GM19395 (cell line): Measurements from ENCODE around the gene CERS6.
A peak's percentile ranks its signal among the peaks of the same experiment; 100 is the strongest.
"Not testable (repeated sequence)": the region's sequence is repeated elsewhere in the genome, so short reads cannot be mapped to it uniquely, and the experiment has no call there.

Source experiments
- ATAC-seq: cut with Tn5 transposase; IDR thresholded peaks from one replicate; pipeline ENCODE4 v1.9.1; 2021; ENCODE audit warnings: mild to moderate bottlenecking, moderate library complexity; ENCODE audit not compliant: unreplicated experiment

Gene CERS6

GRCh38 chr2:168455645-168456520 is at the start of gene CERS6:
Gene CERS6 (plus strand): TSS chr2:168456272. CDS start chr2:168456449, 177 bp downstream.
- peak; percentile 89 for ATAC-seq

- ATAC-seq = not testable (repeated sequence)
Measured at GRCh38 chr2:168412301-168412700, 43.8 kb upstream of the CERS6 start.

- not testable (repeated sequence) for ATAC-seq
Measured at GRCh38 chr2:168413101-168413500, 43.0 kb upstream of the CERS6 start.

GRCh38 chr2:168416555-168416954 is 39.5 kb upstream of the CERS6 start:
- ATAC-seq = no peak

GRCh38 chr2:168422584-168422983 is 33.5 kb upstream of the CERS6 start:
- peak; percentile 77 for ATAC-seq

GRCh38 chr2:168424112-168424951 is 31.7 kb upstream of the CERS6 start:
- ATAC-seq = no peak

- no peak for ATAC-seq
Measured at GRCh38 chr2:168424971-168425370, 31.1 kb upstream of the CERS6 start.

GRCh38 chr2:168426861-168427260 is 29.2 kb upstream of the CERS6 start:
- ATAC-seq = no peak

- ATAC-seq = no peak
Measured at GRCh38 chr2:168427451-168427850, 28.6 kb upstream of the CERS6 start.

GRCh38 chr2:168428431-168428830 is 27.6 kb upstream of the CERS6 start:
- ATAC-seq = no peak

GRCh38 chr2:168429988-168430387 is 26.1 kb upstream of the CERS6 start:
- ATAC-seq = no peak

- no peak for ATAC-seq
Measured at GRCh38 chr2:168430431-168430830, 25.6 kb upstream of the CERS6 start.

- no peak for ATAC-seq
Measured at GRCh38 chr2:168431301-168432024, 24.6 kb upstream of the CERS6 start.

GRCh38 chr2:168432100-168432499 is 24.0 kb upstream of the CERS6 start:
- ATAC-seq = no peak

- ATAC-seq = peak; percentile 79
Measured at GRCh38 chr2:168432565-168433186, 23.4 kb upstream of the CERS6 start.

- ATAC-seq = no peak
Measured at GRCh38 chr2:168433527-168433926, 22.5 kb upstream of the CERS6 start.

GRCh38 chr2:168434146-168434545 is 21.9 kb upstream of the CERS6 start:
- ATAC-seq = no peak

GRCh38 chr2:168436840-168437239 is 19.2 kb upstream of the CERS6 start:
- no peak for ATAC-seq

GRCh38 chr2:168438553-168438952 is 17.5 kb upstream of the CERS6 start:
- ATAC-seq = no peak

GRCh38 chr2:168439536-168439935 is 16.5 kb upstream of the CERS6 start:
- ATAC-seq = no peak
